Measurements from ENCODE around the gene SRPRB. TPM values are rescaled to one million over a fixed set of nuclear protein-coding genes. Genes with fewer than 3 reads are reported as not detected.
"Not testable (repeated sequence)": the region's sequence is repeated elsewhere in the genome, so short reads cannot be mapped to it uniquely, and the experiment has no call there.

The SRPRB gene
- total RNA-seq, 6 experiments from 2014 or later, result 94.3 to 130 (median 99.4) TPM

GRCh38 chr3:133779626-133780203, 25.9 kb upstream of the SRPRB start:
- Mint-ChIP-seq H3K4me1 (ENCODE audit: low read depth) (no peaks in the 10 kb centered on the region), H3K27me3 (ENCODE audit: insufficient read depth) (peaks cover 4% of the 10 kb centered on the region), H3K36me3 (ENCODE audit: low read depth) (no peaks in the 10 kb centered on the region), H3K9me3 (no peaks in the 10 kb centered on the region), H3K4me3 (no peak overlapping the region), H3K27ac (no peak overlapping the region)
- TF ChIP-seq CTCF (IDR thresholded peaks at IDR 0.05), result no peak
- DNase-seq, result no peak

DNA sequence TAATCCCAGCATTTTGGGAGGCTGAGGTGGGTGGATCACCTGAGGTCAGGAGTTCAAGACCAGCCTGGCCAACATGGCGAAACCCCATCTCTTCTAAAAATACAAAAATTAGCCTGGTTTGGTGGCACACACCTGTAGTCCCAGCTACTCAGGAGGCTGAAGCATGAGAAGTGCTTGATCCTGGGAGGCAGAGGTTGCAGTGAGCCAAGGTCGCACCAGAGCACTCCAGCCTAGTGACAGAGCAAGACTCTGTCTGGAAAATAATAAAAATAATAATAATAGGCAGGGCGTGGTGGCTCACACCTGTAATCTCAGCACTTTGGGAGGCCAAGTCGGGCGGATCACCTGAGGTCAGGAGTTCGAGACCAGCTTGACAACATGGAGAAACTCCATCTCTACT, 24.9 kb upstream of the SRPRB start:
- DNase-seq; H3K27ac Mint-ChIP-seq; H3K27me3 Mint-ChIP-seq (ENCODE audit: insufficient read depth); H3K9me3 Mint-ChIP-seq; H3K4me3 Mint-ChIP-seq; H3K4me1 Mint-ChIP-seq (ENCODE audit: low read depth); H3K36me3 Mint-ChIP-seq (ENCODE audit: low read depth): not testable (repeated sequence)

DNA sequence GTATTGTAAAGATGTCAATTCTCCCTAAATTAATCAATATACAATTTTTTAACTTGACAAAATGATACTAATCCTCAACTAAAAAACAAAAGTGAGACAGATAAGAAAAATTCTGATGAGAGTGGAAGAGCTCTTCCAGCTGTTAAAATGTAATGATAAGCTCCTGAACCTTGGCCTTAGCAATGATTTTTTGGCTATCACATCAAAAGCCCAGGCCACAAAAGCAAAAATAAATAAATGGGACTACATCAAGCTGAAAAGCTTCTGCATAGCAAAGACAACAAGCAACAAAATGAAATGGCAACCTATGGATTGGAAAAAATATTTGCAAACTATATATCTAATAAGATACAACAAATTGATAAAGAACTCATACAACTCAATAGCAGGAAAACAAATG, 24.0 kb upstream of the SRPRB start:
- no peak overlapping the region for H3K4me3 Mint-ChIP-seq
- no peak for TF ChIP-seq CTCF (IDR thresholded peaks at IDR 0.05)
- H3K4me1 Mint-ChIP-seq (ENCODE audit: low read depth), result no peaks in the 10 kb centered on the region
- no peak for DNase-seq
- peaks cover 4% of the 10 kb centered on the region for H3K27me3 Mint-ChIP-seq (ENCODE audit: insufficient read depth)
- no peaks in the 10 kb centered on the region for H3K36me3 Mint-ChIP-seq (ENCODE audit: low read depth)
- H3K27ac Mint-ChIP-seq, result no peak overlapping the region
- H3K9me3 Mint-ChIP-seq, result no peaks in the 10 kb centered on the region

GRCh38 chr3:133782454-133782853, 23.2 kb upstream of the SRPRB start:
- Mint-ChIP-seq H3K4me1 (ENCODE audit: low read depth) (no peaks in the 10 kb centered on the region), H3K4me3 (no peak overlapping the region)
- TF ChIP-seq CTCF (IDR thresholded peaks at IDR 0.05), result no peak

GRCh38 chr3:133783762-133784161, 21.9 kb upstream of the SRPRB start:
- TF ChIP-seq CTCF (IDR thresholded peaks at IDR 0.05), result no peak
- Mint-ChIP-seq H3K36me3 (ENCODE audit: low read depth) (no peaks in the 10 kb centered on the region), H3K9me3 (no peaks in the 10 kb centered on the region), H3K4me3 (no peak overlapping the region), H3K4me1 (ENCODE audit: low read depth) (no peaks in the 10 kb centered on the region), H3K27me3 (ENCODE audit: insufficient read depth) (no peaks in the 10 kb centered on the region; the same call in 1 of the 2 replicates), H3K27ac (no peak overlapping the region)
- DNase-seq, result no peak

More at GRCh38 chr3:133782454-133782853, 23.2 kb upstream of the SRPRB start:
- H3K9me3 Mint-ChIP-seq, result no peaks in the 10 kb centered on the region
- no peak overlapping the region for H3K27ac Mint-ChIP-seq
- no peak for DNase-seq
- peaks cover 4% of the 10 kb centered on the region; the same call in 1 of the 2 replicates for H3K27me3 Mint-ChIP-seq (ENCODE audit: insufficient read depth)
- no peaks in the 10 kb centered on the region for H3K36me3 Mint-ChIP-seq (ENCODE audit: low read depth)

- H3K36me3 Mint-ChIP-seq (ENCODE audit: low read depth), result peaks cover 5% of the 10 kb centered on the region
- no peak for DNase-seq
- no peaks in the 10 kb centered on the region for H3K4me1 Mint-ChIP-seq (ENCODE audit: low read depth)
- TF ChIP-seq CTCF (IDR thresholded peaks at IDR 0.05), result no peak
- no peaks in the 10 kb centered on the region; the same call in 1 of the 2 replicates for H3K27me3 Mint-ChIP-seq (ENCODE audit: insufficient read depth)
- H3K4me3 Mint-ChIP-seq, result no peak overlapping the region
- no peak overlapping the region for H3K27ac Mint-ChIP-seq
- H3K9me3 Mint-ChIP-seq, result peaks cover 17% of the 10 kb centered on the region
These were observed 17.6 kb upstream of the SRPRB start for GRCh38 chr3:133788024-133788423.

All from HFFc6 (cell line).